HEK293 (cell line): Measurements from ENCODE around the gene FOXP3.

Experiments
- CTCF ChIA-PET: fragments of 350-600 bp; formaldehyde crosslinking; extraction: SDS; loops from one replicate; lab custom pipeline; 2021; ENCODE audit warnings: antibody characterized with exemption; lab: Yijun Ruan, JAX
- POLR2A ChIA-PET: fragments of 300-600 bp; formaldehyde crosslinking; extraction: SDS; loops from one replicate; lab custom pipeline; 2020; ENCODE audit warnings: antibody characterized with exemption, inconsistent platforms; lab: Yijun Ruan, JAX
- H3K27ac ChIP-seq: fragments of 200-500 bp; sonication (Bioruptor generic); 2 replicates; pipeline ENCODE4 v1.5.1; 2014; ENCODE audit warnings: low read depth, low read length, control low read depth, inconsistent platforms; ENCODE audit errors: extremely low read depth
- H3K36me3 ChIP-seq, 2 experiments: fragments of 200-500 bp in 1 of 2; sonication (Bioruptor generic) in 1 of 2; 1 replicate in 1 of 2; 2 replicates in 1 of 2; pipeline ENCODE4 v1.5.1; 2014 to 2017; ENCODE audit warnings: inconsistent platforms in 2 of 2, low read length in 2 of 2; ENCODE audit not compliant: control insufficient read depth in 2 of 2, insufficient read depth in 1 of 2
- H3K4me1 ChIP-seq: fragments of 200-500 bp; sonication (Bioruptor generic); 2 replicates; pipeline ENCODE4 v1.5.1; 2014; ENCODE audit warnings: mild to moderate bottlenecking, low read length, inconsistent platforms; ENCODE audit not compliant: control insufficient read depth, insufficient read depth
- H3K4me3 ChIP-seq: 2 replicates; pipeline ENCODE4 v1.5.1; 2011; ENCODE audit warnings: low read depth, mild to moderate bottlenecking, control low read depth, low read length, moderate library complexity
- H3K9me3 ChIP-seq: fragments of 200-500 bp; sonication (Bioruptor generic); 2 replicates; pipeline ENCODE4 v1.5.1; 2014; ENCODE audit warnings: low read depth, low read length, inconsistent platforms; ENCODE audit not compliant: control insufficient read depth, insufficient read depth
- BCL11B ChIP-seq: fragments of 450-650 bp; formaldehyde crosslinking; IDR thresholded peaks from 2 replicates; pipeline ENCODE4 v1.5.1; 2016; ENCODE audit warnings: low read depth, missing biosample characterization, missing genetic modification characterization
- FEZF1 ChIP-seq: fragments of 450-650 bp; formaldehyde crosslinking; IDR thresholded peaks from 2 replicates; pipeline ENCODE4 v1.5.1; 2016; ENCODE audit warnings: missing biosample characterization, missing genetic modification characterization
- HOXC10 ChIP-seq: sonication (generic); formaldehyde crosslinking; IDR thresholded peaks from 2 replicates; pipeline ENCODE4 v1.8.1; 2023; ENCODE audit warnings: mild to moderate bottlenecking, missing genetic modification reagents
- KLF1 ChIP-seq: fragments of 450-650 bp; formaldehyde crosslinking; IDR thresholded peaks from 2 replicates; pipeline ENCODE4 v1.5.1; 2016; ENCODE audit warnings: missing biosample characterization, missing genetic modification characterization
- PRDM10 ChIP-seq: fragments of 450-650 bp; formaldehyde crosslinking; IDR thresholded peaks from 2 replicates; pipeline ENCODE4 v1.5.1; 2016; ENCODE audit warnings: missing biosample characterization, missing genetic modification characterization
- YY2 ChIP-seq: fragments of 450-650 bp; formaldehyde crosslinking; IDR thresholded peaks from 2 replicates; pipeline ENCODE4 v1.5.1; 2016; ENCODE audit warnings: missing biosample characterization, missing genetic modification characterization
- ZBTB1 ChIP-seq: fragments of 450-650 bp; formaldehyde crosslinking; IDR thresholded peaks from 2 replicates; pipeline ENCODE4 v1.5.1; 2016; ENCODE audit warnings: missing biosample characterization, missing genetic modification characterization
- ZBTB7A ChIP-seq: fragments of 450-650 bp; formaldehyde crosslinking; IDR thresholded peaks from 2 replicates; pipeline ENCODE4 v1.5.1; 2016; ENCODE audit warnings: low read depth, missing biosample characterization, missing genetic modification characterization
- ZEB2 ChIP-seq: fragments of 450-650 bp; formaldehyde crosslinking; IDR thresholded peaks from 2 replicates; pipeline ENCODE4 v1.5.1; 2016; ENCODE audit warnings: missing biosample characterization, missing genetic modification characterization
- ZFHX2 ChIP-seq: fragments of 450-650 bp; formaldehyde crosslinking; conservative IDR thresholded peaks from 2 replicates; pipeline ENCODE4 v1.5.1; 2016; ENCODE audit warnings: missing biosample characterization, missing genetic modification characterization
- ZFP3 ChIP-seq: fragments of 450-650 bp; formaldehyde crosslinking; IDR thresholded peaks from 2 replicates; pipeline ENCODE4 v1.5.1; 2016; ENCODE audit warnings: low read depth, missing biosample characterization, missing genetic modification characterization
- ZNF2 ChIP-seq: fragments of 450-650 bp; formaldehyde crosslinking; IDR thresholded peaks from 2 replicates; pipeline ENCODE4 v1.5.1; 2016; ENCODE audit warnings: missing biosample characterization, missing genetic modification characterization
- ZNF433 ChIP-seq: fragments of 450-650 bp; formaldehyde crosslinking; IDR thresholded peaks from 2 replicates; pipeline ENCODE4 v1.5.1; 2016; ENCODE audit warnings: missing biosample characterization, missing genetic modification characterization, low read depth
- ZNF518A ChIP-seq: fragments of 450-650 bp; formaldehyde crosslinking; conservative IDR thresholded peaks from 2 replicates; pipeline ENCODE4 v1.5.1; 2016; ENCODE audit warnings: low read depth, missing biosample characterization, missing genetic modification characterization
- ZNF623 ChIP-seq: fragments of 450-650 bp; formaldehyde crosslinking; IDR thresholded peaks from 2 replicates; pipeline ENCODE4 v1.5.1; 2016; ENCODE audit warnings: missing biosample characterization, missing genetic modification characterization
- ZNF707 ChIP-seq: fragments of 450-650 bp; formaldehyde crosslinking; IDR thresholded peaks from 2 replicates; pipeline ENCODE4 v1.5.1; 2016; ENCODE audit warnings: missing biosample characterization, missing genetic modification characterization
- ZNF768 ChIP-seq: fragments of 450-650 bp; formaldehyde crosslinking; IDR thresholded peaks from 2 replicates; pipeline ENCODE4 v1.5.1; 2018; ENCODE audit warnings: missing biosample characterization, mild to moderate bottlenecking, missing genetic modification characterization
- ZNF791 ChIP-seq: fragments of 450-650 bp; formaldehyde crosslinking; IDR thresholded peaks from 2 replicates; pipeline ENCODE4 v1.5.1; 2016; ENCODE audit warnings: missing biosample characterization, missing genetic modification characterization
- ZNF830 ChIP-seq: fragments of 450-650 bp; IDR thresholded peaks from 2 replicates; pipeline ENCODE4 v1.5.0; 2018; ENCODE audit warnings: missing biosample characterization, missing genetic modification characterization, low read depth, mild to moderate bottlenecking, moderate library complexity

The FOXP3 gene

DNA sequence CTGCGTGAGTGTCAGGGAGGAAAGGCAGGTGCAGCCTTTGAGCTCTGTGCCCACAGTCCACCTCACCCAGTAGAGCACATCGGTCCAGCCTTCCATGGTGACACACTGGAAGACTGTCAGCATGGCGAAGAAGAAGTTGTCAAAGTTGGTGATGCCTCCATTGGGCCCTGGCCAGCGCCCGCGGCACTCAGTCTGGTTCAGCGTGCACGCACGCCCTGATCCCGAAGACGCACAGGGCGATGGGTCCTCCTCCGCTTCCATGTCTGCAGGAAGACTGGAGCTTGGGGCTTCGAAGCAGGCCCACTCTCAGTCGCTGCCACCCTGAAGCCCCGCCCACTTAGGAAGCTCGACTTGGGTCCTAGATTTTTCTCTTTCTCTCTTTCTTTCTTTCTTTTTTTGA lies 36.3 kb downstream of the FOXP3 start (continued):
- TF ChIP-seq ZNF433 (tag by site-specific recombination) (no peak), BCL11B (no peak), ZNF830 (tag by site-specific recombination) (no peak), ZFHX2 (tag by site-specific recombination) (no peak), ZBTB1 (tag by site-specific recombination) (no peak), ZNF768 (tag by site-specific recombination) (no peak), YY2 (no peak), ZNF518A (tag by site-specific recombination) (no peak), KLF1 (tag by site-specific recombination) (no peak), FEZF1 (tag by site-specific recombination) (no peak)

GRCh38 chrX:49227726-49228125 lies 36.8 kb downstream of the FOXP3 start:
- H3K4me1 ChIP-seq = no peaks in the 10 kb centered on the region
- CTCF ChIA-PET = no interaction called here
- no peak overlapping the region for H3K4me3 ChIP-seq
- no peaks in the 10 kb centered on the region for H3K36me3 ChIP-seq
- H3K27ac ChIP-seq = no peak overlapping the region
- POLR2A ChIA-PET = no interaction called here
- no peaks in the 10 kb centered on the region for H3K9me3 ChIP-seq
- TF ChIP-seq HOXC10 (CRISPR knock-in tag) (no peak), PRDM10 (no peak), ZEB2 (tag by site-specific recombination) (no peak), ZFP3 (tag by site-specific recombination) (peak; percentile 89), ZNF791 (no peak), KLF1 (tag by site-specific recombination) (no peak)

GRCh38 chrX:49226946-49227345 lies 37.6 kb downstream of the FOXP3 start:
- ChIA-PET POLR2A (no interaction called here), CTCF (no interaction called here)
- Histone ChIP-seq H3K4me1 (no peaks in the 10 kb centered on the region), H3K27ac (no peak overlapping the region), H3K9me3 (no peaks in the 10 kb centered on the region), H3K4me3 (no peak overlapping the region), H3K36me3 (no peaks in the 10 kb centered on the region)
- peak; percentile 87 for TF ChIP-seq ZNF623 (tag by site-specific recombination)
- no peak for TF ChIP-seq ZNF2
- TF ChIP-seq ZNF707 (tag by site-specific recombination) = no peak
- no peak for TF ChIP-seq ZBTB7A (tag by site-specific recombination)
